ENCODE measurements around the gene SLC22A6.

The SLC22A6 gene

DNA sequence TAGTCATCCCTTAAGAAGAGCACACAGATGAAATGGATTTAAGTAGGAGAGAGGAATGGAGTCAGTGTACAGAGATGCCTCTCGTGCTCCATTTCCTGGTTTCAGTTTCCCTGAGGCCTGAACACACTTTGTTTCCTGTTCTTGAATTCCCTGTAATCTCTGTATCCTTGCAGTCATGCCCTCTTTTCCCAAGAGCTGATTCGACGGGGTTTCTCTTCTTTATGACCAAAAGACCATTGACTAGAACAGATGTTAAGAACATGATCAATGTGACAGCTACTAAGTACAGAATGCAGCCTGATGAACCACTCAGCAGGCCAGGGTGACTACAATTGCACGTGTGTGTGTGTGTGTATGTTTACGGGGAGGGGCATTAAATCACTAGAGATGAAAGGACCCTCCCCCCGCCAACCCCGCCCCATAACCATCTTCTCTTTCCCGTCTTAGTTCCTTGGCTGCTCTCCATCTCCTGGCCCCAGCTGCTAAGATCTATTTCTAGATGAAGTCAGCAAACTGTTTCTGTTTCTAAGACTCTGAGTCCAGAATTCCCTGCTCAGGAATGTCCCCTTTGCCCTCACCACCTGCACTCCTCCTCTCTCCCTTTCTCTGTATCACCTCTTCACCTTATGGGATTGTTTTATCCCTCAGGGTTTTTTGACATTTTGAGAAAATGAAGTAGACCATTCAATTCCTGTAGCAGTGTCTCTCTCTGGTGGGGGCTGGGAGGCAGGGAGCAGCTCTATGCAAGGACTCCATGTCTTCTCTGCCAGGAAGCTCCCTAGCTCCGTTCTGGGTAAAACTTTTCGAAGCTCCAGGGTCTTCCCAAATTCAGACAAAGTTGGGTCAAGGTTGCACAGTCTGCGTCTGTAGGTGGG lies 26.0 kb downstream of the SLC22A6 start:
- H2AFZ ChIP-seq (ENCODE audit: low read length): no peak overlapping the region
- TF ChIP-seq, protein P1, sequence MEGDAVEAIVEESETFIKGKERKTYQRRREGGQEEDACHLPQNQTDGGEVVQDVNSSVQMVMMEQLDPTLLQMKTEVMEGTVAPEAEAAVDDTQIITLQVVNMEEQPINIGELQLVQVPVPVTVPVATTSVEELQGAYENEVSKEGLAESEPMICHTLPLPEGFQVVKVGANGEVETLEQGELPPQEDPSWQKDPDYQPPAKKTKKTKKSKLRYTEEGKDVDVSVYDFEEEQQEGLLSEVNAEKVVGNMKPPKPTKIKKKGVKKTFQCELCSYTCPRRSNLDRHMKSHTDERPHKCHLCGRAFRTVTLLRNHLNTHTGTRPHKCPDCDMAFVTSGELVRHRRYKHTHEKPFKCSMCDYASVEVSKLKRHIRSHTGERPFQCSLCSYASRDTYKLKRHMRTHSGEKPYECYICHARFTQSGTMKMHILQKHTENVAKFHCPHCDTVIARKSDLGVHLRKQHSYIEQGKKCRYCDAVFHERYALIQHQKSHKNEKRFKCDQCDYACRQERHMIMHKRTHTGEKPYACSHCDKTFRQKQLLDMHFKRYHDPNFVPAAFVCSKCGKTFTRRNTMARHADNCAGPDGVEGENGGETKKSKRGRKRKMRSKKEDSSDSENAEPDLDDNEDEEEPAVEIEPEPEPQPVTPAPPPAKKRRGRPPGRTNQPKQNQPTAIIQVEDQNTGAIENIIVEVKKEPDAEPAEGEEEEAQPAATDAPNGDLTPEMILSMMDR (conservative IDR thresholded peaks at IDR 0.05; ENCODE audit: low read length): no peak
- no peak for TF ChIP-seq EZH2phosphoT487 (IDR thresholded peaks at IDR 0.05; ENCODE audit: borderline replicate concordance)

GRCh38 chr11:62957147-62957546 lies 27.6 kb downstream of the SLC22A6 start:
- H3K9me3 ChIP-seq (ENCODE audit: insufficient read depth, low read depth, low read length): no peaks in the 10 kb centered on the region
- TF ChIP-seq EZH2phosphoT487 (IDR thresholded peaks at IDR 0.05; ENCODE audit: borderline replicate concordance): no peak
- TF ChIP-seq, protein P1 (conservative IDR thresholded peaks at IDR 0.05; ENCODE audit: low read length): no peak
- H4K20me1 ChIP-seq (ENCODE audit: insufficient read depth, low read length, poor library complexity, severe bottlenecking): no peaks in the 10 kb centered on the region
- no peaks in the 10 kb centered on the region for H3F3A ChIP-seq (ENCODE audit: low read depth)
- H3K4me1 ChIP-seq (ENCODE audit: insufficient read depth, low read length, poor library complexity, severe bottlenecking): no peaks in the 10 kb centered on the region
- no peak overlapping the region for H3K4me3 ChIP-seq (ENCODE audit: low read length, poor library complexity, severe bottlenecking)
- no peak overlapping the region for H3K9ac ChIP-seq (ENCODE audit: low read depth, low read length, poor library complexity, severe bottlenecking)
- no peaks in the 10 kb centered on the region for H3K36me3 ChIP-seq (ENCODE audit: insufficient read depth, low read length)
- no peaks in the 10 kb centered on the region for H3K79me2 ChIP-seq (ENCODE audit: insufficient read depth, low read length)
- no peaks in the 10 kb centered on the region for H3K9me2 ChIP-seq (replicated peaks; ENCODE audit: low read depth, low read length)
- no peak overlapping the region for H2AFZ ChIP-seq (ENCODE audit: low read length)
- no peak overlapping the region for H3K4me2 ChIP-seq (ENCODE audit: low read depth, low read length, poor library complexity, severe bottlenecking)
- no peaks in the 10 kb centered on the region for H3K27me3 ChIP-seq (ENCODE audit: insufficient read depth, low read length, poor library complexity, severe bottlenecking)

More for the DNA sequence above, 26.0 kb downstream of the SLC22A6 start:
- no peaks in the 10 kb centered on the region for H3K9me3 ChIP-seq (ENCODE audit: insufficient read depth, low read depth, low read length)
- no peak overlapping the region for H3K4me2 ChIP-seq (ENCODE audit: low read depth, low read length, poor library complexity, severe bottlenecking)
- H4K20me1 ChIP-seq (ENCODE audit: insufficient read depth, low read length, poor library complexity, severe bottlenecking): no peaks in the 10 kb centered on the region
- H3K36me3 ChIP-seq (ENCODE audit: insufficient read depth, low read length): no peaks in the 10 kb centered on the region
- H3K9me2 ChIP-seq (replicated peaks; ENCODE audit: low read depth, low read length): no peaks in the 10 kb centered on the region
- H3K9ac ChIP-seq (ENCODE audit: low read depth, low read length, poor library complexity, severe bottlenecking): no peak overlapping the region
- no peaks in the 10 kb centered on the region for H3K79me2 ChIP-seq (ENCODE audit: insufficient read depth, low read length)
- no peaks in the 10 kb centered on the region for H3K4me1 ChIP-seq (ENCODE audit: insufficient read depth, low read length, poor library complexity, severe bottlenecking)
- no peak overlapping the region for H3K4me3 ChIP-seq (ENCODE audit: low read length, poor library complexity, severe bottlenecking)
- no peaks in the 10 kb centered on the region for H3K27me3 ChIP-seq (ENCODE audit: insufficient read depth, low read length, poor library complexity, severe bottlenecking)
- H3F3A ChIP-seq (ENCODE audit: low read depth): no peaks in the 10 kb centered on the region

GRCh38 chr11:62954478-62954877 lies 30.3 kb downstream of the SLC22A6 start:
- Histone ChIP-seq H2AFZ (ENCODE audit: low read length) (no peak overlapping the region), H3K27me3 (ENCODE audit: insufficient read depth, low read length, poor library complexity, severe bottlenecking) (no peaks in the 10 kb centered on the region), H3K4me2 (ENCODE audit: low read depth, low read length, poor library complexity, severe bottlenecking) (no peak overlapping the region), H4K20me1 (ENCODE audit: insufficient read depth, low read length, poor library complexity, severe bottlenecking) (no peaks in the 10 kb centered on the region), H3F3A (ENCODE audit: low read depth) (no peaks in the 10 kb centered on the region), H3K9me2 (replicated peaks; ENCODE audit: low read depth, low read length) (no peaks in the 10 kb centered on the region), H3K9me3 (ENCODE audit: insufficient read depth, low read depth, low read length) (no peaks in the 10 kb centered on the region), H3K4me1 (ENCODE audit: insufficient read depth, low read length, poor library complexity, severe bottlenecking) (no peaks in the 10 kb centered on the region), H3K36me3 (ENCODE audit: insufficient read depth, low read length) (no peaks in the 10 kb centered on the region), H3K4me3 (ENCODE audit: low read length, poor library complexity, severe bottlenecking) (no peak overlapping the region), H3K79me2 (ENCODE audit: insufficient read depth, low read length) (no peaks in the 10 kb centered on the region), H3K9ac (ENCODE audit: low read depth, low read length, poor library complexity, severe bottlenecking) (no peak overlapping the region)
- no peak for TF ChIP-seq EZH2phosphoT487 (IDR thresholded peaks at IDR 0.05; ENCODE audit: borderline replicate concordance)
- TF ChIP-seq, protein P1 (conservative IDR thresholded peaks at IDR 0.05; ENCODE audit: low read length): no peak

Measured in Loucy (cell line).